GM12891 (cell line): Measurements from ENCODE around the gene PRDM16.

Experiments
- POLR2A ChIP-seq: IDR thresholded peaks from 2 replicates; pipeline ENCODE4 v1.6.1; 2011; ENCODE audit warnings: low read depth, low read length, control low read depth
- POLR2AphosphoS5 ChIP-seq: IDR thresholded peaks from 2 replicates; pipeline ENCODE4 v1.6.1; 2011; ENCODE audit warnings: low read depth, low read length, control low read depth
- POU2F2 ChIP-seq: IDR thresholded peaks from 2 replicates; pipeline ENCODE4 v1.6.1; 2011; ENCODE audit warnings: low read depth, mild to moderate bottlenecking, control low read depth, low read length, moderate library complexity
- SPI1 ChIP-seq: IDR thresholded peaks from 2 replicates; pipeline ENCODE4 v1.6.1; 2011; ENCODE audit warnings: low read depth, low read length, control low read depth
- TAF1 ChIP-seq: IDR thresholded peaks from 2 replicates; pipeline ENCODE4 v1.6.1; 2011; ENCODE audit warnings: low read depth, low read length, control low read depth

- TF ChIP-seq POLR2A (no peak), TAF1 (no peak), POLR2AphosphoS5 (no peak), POU2F2 (no peak), SPI1 (no peak)
These were observed 136.8 kb downstream of the PRDM16 start for GRCh38 chr1:3205815-3206214.
